ENCODE results near the gene BEGAIN. TPM values are rescaled to one million over a fixed set of nuclear protein-coding genes. Genes with fewer than 3 reads are reported as not detected.

BEGAIN gene
- total and polyA plus RNA-seq, 10 donors, result 1.8 to 10.0 (median 5.6) TPM

DNA sequence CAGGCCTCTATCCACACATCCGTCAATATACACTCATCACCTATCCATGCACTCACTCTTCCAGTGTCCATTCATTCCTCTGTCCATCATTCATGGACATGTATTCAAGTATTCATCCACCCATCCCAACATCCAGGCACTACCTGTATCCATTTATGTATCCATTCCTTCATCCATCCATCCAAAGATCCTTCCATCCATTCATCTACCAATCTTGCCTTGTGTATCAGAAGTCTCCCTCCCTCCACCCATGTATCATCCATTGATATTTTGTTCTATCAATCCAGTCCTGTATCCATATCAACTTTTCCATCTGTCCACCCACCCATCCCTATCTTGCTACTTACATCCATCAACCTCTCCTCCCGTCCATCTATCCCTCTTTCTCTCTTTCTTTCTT, 4.0 kb downstream of the BEGAIN start:
- Histone ChIP-seq H3K4me1 (peaks cover 6 to 21% (median 14%) of the 10 kb centered on the region in 6 donors), H3K9me3 (peaks cover 0 to 9% (median 6%) of the 10 kb centered on the region in 8 donors), H3K27ac (no peak overlapping the region), H3K36me3 (no peaks in the 10 kb centered on the region), H3K27me3 (replicated peaks in 1 of 7) (peaks cover 0 to 27% (median 23%) of the 10 kb centered on the region in 7 donors), H3K4me3 (no peak overlapping the region)
- TF ChIP-seq, protein P1, sequence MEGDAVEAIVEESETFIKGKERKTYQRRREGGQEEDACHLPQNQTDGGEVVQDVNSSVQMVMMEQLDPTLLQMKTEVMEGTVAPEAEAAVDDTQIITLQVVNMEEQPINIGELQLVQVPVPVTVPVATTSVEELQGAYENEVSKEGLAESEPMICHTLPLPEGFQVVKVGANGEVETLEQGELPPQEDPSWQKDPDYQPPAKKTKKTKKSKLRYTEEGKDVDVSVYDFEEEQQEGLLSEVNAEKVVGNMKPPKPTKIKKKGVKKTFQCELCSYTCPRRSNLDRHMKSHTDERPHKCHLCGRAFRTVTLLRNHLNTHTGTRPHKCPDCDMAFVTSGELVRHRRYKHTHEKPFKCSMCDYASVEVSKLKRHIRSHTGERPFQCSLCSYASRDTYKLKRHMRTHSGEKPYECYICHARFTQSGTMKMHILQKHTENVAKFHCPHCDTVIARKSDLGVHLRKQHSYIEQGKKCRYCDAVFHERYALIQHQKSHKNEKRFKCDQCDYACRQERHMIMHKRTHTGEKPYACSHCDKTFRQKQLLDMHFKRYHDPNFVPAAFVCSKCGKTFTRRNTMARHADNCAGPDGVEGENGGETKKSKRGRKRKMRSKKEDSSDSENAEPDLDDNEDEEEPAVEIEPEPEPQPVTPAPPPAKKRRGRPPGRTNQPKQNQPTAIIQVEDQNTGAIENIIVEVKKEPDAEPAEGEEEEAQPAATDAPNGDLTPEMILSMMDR (IDR thresholded peaks at IDR 0.05 in 8 of 11, conservative IDR thresholded peaks at IDR 0.05 in 3 of 11), result no peak
- no peak for TF ChIP-seq POLR2AphosphoS5 (IDR thresholded peaks at IDR 0.05)
- TF ChIP-seq POLR2A (IDR thresholded peaks at IDR 0.05), result no peak
- intact Hi-C loops (cut with DNase I; ENCODE audit: low total_unique reads), result no loop called here
- DNase-seq, result no peak
- 87 to 96% (median 91%) methylated on average over 2 of the region's 2 CpGs for WGBS, 5 donors

DNA sequence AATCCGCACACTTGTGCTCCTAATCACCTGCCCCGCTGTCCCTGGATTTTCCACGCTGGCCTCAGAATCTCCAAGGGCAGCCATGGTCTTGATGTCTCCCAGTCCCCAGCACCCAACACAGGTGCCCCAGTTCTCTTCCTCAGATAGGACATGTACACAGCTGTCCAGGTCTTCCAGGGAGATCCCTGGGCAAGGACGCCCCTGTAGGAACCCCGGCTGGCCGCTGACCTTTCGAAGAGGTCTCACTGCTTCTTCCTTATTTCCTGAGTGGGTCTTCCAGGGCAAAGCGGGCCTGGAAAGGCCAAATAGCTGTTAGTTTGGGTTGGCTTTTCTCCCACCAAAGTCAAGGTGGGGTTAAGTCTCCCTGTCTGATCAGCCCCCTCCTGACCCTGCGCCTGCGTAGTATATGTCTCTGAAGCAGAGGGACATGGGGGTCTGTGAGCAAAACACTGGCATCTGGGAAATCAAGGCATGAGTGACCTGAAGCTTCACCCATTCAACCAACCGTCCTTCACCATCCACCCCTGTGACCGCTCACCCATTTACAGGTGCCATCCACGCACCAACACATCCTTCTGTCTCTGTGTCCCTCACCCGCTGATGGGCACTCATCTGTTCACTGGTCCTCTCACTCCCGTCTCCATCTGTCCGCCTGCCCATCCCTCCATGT, 4.6 kb downstream of the BEGAIN start:
- Histone ChIP-seq H3K27me3 (replicated peaks in 1 of 7) (peaks cover 0 to 20% (median 17%) of the 10 kb centered on the region in 7 donors), H3K36me3 (no peaks in the 10 kb centered on the region), H3K9me3 (peaks cover 0 to 10% (median 6%) of the 10 kb centered on the region in 8 donors), H3K27ac (no peak overlapping the region), H3K4me3 (no peak overlapping the region), H3K4me1 (peaks cover 6 to 18% (median 12%) of the 10 kb centered on the region in 6 donors)
- TF ChIP-seq POLR2AphosphoS5 (IDR thresholded peaks at IDR 0.05) (no peak), POLR2A (IDR thresholded peaks at IDR 0.05) (no peak)
- TF ChIP-seq, protein P1 (IDR thresholded peaks at IDR 0.05 in 8 of 11, conservative IDR thresholded peaks at IDR 0.05 in 3 of 11), result no peak
- intact Hi-C loops (cut with DNase I; ENCODE audit: low total_unique reads), result no loop called here
- WGBS, 5 donors, result 87 to 91% (median 90%) methylated on average over 16 of the region's 16 CpGs
- DNase-seq, result peak; percentile 60

DNA sequence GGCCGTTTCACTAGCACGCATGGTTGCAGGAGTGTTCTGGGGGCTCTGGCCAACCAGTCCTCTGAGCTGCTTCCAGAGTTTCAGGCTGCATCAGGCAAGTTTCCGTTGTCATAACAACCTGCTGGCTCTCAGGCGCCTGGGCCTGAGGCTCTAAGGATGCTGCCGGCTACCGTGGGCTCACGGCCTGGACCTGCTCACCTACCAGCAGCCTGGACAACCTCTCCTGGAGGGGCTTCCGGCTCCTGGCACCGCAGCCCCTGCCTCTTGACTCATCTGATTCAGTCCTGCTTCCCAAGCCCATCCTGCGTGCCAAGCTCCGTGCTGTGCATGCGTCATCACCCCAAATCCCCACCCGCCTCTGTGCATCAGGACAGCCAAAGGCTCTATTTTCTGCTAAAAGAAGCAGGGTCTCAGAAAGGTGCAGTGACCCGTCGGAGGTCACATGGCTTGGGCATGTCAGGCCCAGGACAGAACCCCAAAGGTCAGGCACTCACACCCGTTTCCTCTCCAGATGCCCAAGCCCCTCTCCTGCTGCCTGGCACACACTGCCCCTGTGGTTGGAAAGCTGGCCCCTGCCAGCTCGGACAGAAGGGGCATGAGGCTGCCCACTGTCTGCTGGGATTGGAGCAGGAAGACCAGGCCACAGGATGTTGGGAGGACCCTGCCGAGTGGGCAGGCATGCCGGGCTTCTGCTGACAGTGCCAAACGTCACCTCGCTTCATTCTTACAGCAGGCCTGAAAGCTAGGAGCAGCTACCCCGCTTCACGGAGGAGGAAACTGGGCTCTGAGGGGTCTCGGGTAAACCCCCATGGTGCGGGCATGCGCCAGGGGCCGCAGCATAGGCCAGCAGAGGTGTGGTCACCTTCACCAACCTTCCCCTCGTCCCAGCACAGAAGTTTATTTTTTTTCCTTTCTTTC, 5.7 kb downstream of the BEGAIN start:
- peak; percentile 64 for DNase-seq
- intact Hi-C loops (cut with DNase I; ENCODE audit: low total_unique reads), result no loop called here
- Histone ChIP-seq H3K4me1 (peaks cover 3 to 19% (median 7%) of the 10 kb centered on the region in 6 donors), H3K27me3 (replicated peaks in 1 of 7) (peaks cover 0 to 12% (median 10%) of the 10 kb centered on the region in 7 donors), H3K27ac (no peak overlapping the region), H3K4me3 (no peak overlapping the region), H3K9me3 (peaks cover 0 to 10% (median 6%) of the 10 kb centered on the region in 8 donors), H3K36me3 (no peaks in the 10 kb centered on the region)
- TF ChIP-seq, protein P1 (IDR thresholded peaks at IDR 0.05 in 8 of 11, conservative IDR thresholded peaks at IDR 0.05 in 3 of 11), result no peak
- no peak for TF ChIP-seq POLR2A (IDR thresholded peaks at IDR 0.05)
- no peak for TF ChIP-seq POLR2AphosphoS5 (IDR thresholded peaks at IDR 0.05)
- WGBS, 5 donors, result 86 to 91% (median 88%) methylated on average over 24 to 28 of the region's 28 CpGs

All from spleen (tissue), 11 donors.